ENCODE results near the gene RASGEF1C. TPM values are rescaled to one million over a fixed set of nuclear protein-coding genes. Genes with fewer than 3 reads are reported as not detected.

The RASGEF1C gene
- total and polyA plus RNA-seq, 8 donors: 0.20 to 6.8 (median 0.86) TPM; not detected in 4

DNA sequence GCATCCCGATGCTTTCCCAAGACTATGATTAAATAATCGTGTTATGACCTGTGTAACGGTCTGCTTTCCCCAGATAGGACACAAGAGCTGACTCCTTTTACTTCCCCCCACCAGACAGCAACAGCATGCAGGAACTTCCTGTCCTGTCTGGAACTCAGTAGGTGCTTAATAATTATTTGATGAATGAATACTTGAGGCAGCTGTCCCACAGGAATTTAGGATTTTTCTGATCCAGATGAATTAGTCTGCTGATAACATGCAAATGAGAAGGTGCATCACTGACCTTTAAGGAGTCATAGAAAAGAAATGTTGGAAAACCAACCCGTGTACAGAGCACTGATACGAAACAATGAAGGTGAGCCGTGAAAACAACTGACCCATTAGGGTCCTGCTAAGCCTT is 149.7 kb downstream of the RASGEF1C start:
- Histone ChIP-seq H3K4me1 (peaks cover 0 to 6% (median 2%) of the 10 kb centered on the region in 4 donors), H3K36me3 (no peaks in the 10 kb centered on the region), H3K4me3 (no peak overlapping the region), H3K27ac (no peak overlapping the region), H3K27me3 (no peaks in the 10 kb centered on the region), H3K9me3 (no peaks in the 10 kb centered on the region)
- WGBS, 5 donors: 77 to 89% (median 86%) methylated on average over 6 of the region's 6 CpGs
- intact Hi-C loops (cut with DNase I; ENCODE audit: low total_unique reads): no loop called here
- TF ChIP-seq EP300 (IDR thresholded peaks at IDR 0.05) (no peak), POLR2AphosphoS5 (IDR thresholded peaks at IDR 0.05) (no peak), POLR2A (IDR thresholded peaks at IDR 0.05) (no peak)
- TF ChIP-seq, protein P1, sequence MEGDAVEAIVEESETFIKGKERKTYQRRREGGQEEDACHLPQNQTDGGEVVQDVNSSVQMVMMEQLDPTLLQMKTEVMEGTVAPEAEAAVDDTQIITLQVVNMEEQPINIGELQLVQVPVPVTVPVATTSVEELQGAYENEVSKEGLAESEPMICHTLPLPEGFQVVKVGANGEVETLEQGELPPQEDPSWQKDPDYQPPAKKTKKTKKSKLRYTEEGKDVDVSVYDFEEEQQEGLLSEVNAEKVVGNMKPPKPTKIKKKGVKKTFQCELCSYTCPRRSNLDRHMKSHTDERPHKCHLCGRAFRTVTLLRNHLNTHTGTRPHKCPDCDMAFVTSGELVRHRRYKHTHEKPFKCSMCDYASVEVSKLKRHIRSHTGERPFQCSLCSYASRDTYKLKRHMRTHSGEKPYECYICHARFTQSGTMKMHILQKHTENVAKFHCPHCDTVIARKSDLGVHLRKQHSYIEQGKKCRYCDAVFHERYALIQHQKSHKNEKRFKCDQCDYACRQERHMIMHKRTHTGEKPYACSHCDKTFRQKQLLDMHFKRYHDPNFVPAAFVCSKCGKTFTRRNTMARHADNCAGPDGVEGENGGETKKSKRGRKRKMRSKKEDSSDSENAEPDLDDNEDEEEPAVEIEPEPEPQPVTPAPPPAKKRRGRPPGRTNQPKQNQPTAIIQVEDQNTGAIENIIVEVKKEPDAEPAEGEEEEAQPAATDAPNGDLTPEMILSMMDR (IDR thresholded peaks at IDR 0.05): no peak
- no peak for DNase-seq

DNA sequence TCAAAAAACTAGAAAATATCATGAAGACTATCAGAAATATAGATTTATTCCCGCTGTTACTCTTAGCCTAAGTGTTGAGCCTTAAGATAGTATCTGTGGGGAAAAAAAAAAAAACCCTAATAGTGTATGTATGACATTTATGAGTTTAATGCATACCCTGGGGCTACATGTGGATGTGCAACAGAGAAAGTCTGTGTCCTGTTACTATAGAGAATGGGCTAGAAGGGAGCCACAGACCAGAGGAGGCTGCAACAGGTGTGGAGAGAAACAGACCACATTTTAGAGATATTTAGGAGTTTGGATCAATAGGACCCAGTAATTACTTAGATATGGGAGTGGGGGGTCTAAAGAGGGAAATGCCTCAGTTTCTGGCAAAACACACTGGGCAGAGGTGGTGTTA is 152.9 kb downstream of the RASGEF1C start:
- H3K4me3 ChIP-seq: no peak overlapping the region
- 98 to 100% (median 100%) methylated on average over 1 of the region's 1 CpG for WGBS, 5 donors

DNA sequence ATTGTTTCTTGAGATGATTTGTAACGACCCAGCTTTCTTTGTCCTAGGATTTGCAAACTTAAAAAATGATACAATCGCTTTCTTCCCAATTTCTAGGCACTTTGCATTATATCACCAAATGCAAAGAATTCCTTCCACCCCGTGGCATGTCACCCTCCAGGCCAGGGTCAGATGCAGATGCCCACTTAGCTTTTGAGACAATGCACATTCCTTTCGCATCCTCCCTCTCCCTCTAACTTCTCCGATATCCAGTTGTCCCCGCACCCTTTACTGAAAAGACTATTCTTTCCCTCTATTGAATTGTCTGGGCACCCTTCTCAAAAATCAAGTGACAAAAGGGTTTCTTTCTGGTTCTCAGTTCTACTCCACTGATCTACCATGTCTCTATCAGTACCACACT is 154.8 kb downstream of the RASGEF1C start:
- no peak for DNase-seq
- Histone ChIP-seq H3K4me1 (peaks cover 9 to 43% (median 26%) of the 10 kb centered on the region in 4 donors), H3K36me3 (no peaks in the 10 kb centered on the region), H3K27ac (no peak overlapping the region), H3K9me3 (no peaks in the 10 kb centered on the region), H3K4me3 (no peak overlapping the region), H3K27me3 (no peaks in the 10 kb centered on the region)
- intact Hi-C loops (cut with DNase I; ENCODE audit: low total_unique reads): no loop called here
- TF ChIP-seq POLR2A (IDR thresholded peaks at IDR 0.05): no peak
- no peak for TF ChIP-seq POLR2AphosphoS5 (IDR thresholded peaks at IDR 0.05)
- no peak for TF ChIP-seq EP300 (IDR thresholded peaks at IDR 0.05)
- TF ChIP-seq, protein P1 (IDR thresholded peaks at IDR 0.05): no peak
- 73 to 84% (median 83%) methylated on average over 6 of the region's 6 CpGs for WGBS, 5 donors

More for the DNA sequence above, 152.9 kb downstream of the RASGEF1C start:
- Histone ChIP-seq H3K4me1 (peaks cover 5 to 27% (median 17%) of the 10 kb centered on the region in 4 donors), H3K36me3 (no peaks in the 10 kb centered on the region), H3K27me3 (no peaks in the 10 kb centered on the region), H3K9me3 (no peaks in the 10 kb centered on the region), H3K27ac (no peak overlapping the region)
- intact Hi-C loops (cut with DNase I; ENCODE audit: low total_unique reads): no loop called here
- DNase-seq: no peak
- TF ChIP-seq, protein P1 (IDR thresholded peaks at IDR 0.05): no peak
- no peak for TF ChIP-seq POLR2AphosphoS5 (IDR thresholded peaks at IDR 0.05)
- TF ChIP-seq POLR2A (IDR thresholded peaks at IDR 0.05): no peak
- TF ChIP-seq EP300 (IDR thresholded peaks at IDR 0.05): no peak

DNA sequence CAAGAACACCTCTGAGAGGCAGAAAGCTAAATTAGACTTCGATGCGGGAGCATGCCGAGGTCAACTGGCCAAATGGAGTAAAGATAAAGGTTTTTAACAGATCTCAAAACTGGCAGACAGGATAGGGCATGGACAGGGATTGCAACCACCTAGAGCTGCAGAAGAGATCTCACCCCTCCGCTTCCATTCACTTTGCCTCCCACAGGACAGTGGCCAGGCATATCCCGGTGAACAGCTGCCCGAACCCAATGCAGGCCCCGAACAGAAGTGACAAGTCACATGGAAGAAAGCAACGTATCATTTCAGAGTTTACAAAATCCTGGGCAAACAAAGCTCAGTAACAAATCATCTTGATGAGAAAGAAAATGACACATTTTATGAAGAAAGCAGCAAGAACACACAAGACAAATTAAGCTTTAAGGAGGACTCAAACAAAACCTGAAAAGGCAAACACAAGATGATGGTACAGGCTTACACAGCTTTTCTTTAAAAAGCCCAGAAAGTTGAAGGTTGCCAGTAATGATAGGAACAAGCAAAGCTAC is 155.9 kb downstream of the RASGEF1C start:
- no peak for DNase-seq
- intact Hi-C loops (cut with DNase I; ENCODE audit: low total_unique reads): no loop called here
- Histone ChIP-seq H3K36me3 (no peaks in the 10 kb centered on the region), H3K9me3 (no peaks in the 10 kb centered on the region), H3K27me3 (no peaks in the 10 kb centered on the region), H3K27ac (no peak overlapping the region), H3K4me1 (peaks cover 9 to 54% (median 33%) of the 10 kb centered on the region in 4 donors), H3K4me3 (no peak overlapping the region)
- TF ChIP-seq EP300 (IDR thresholded peaks at IDR 0.05) (no peak), POLR2AphosphoS5 (IDR thresholded peaks at IDR 0.05) (no peak), POLR2A (IDR thresholded peaks at IDR 0.05) (no peak)
- TF ChIP-seq, protein P1 (IDR thresholded peaks at IDR 0.05): no peak
- WGBS, 5 donors: 74 to 81% (median 77%) methylated on average over 8 of the region's 8 CpGs
